GM12801 (cell line): ENCODE data around the gene FRY.

Source experiments
- CTCF ChIP-seq: IDR thresholded peaks from one replicate; pipeline ENCODE4 v1.5.1; 2011; ENCODE audit warnings: control low read depth; ENCODE audit not compliant: insufficient read length; ENCODE audit errors: extremely low read depth

The FRY gene

DNA sequence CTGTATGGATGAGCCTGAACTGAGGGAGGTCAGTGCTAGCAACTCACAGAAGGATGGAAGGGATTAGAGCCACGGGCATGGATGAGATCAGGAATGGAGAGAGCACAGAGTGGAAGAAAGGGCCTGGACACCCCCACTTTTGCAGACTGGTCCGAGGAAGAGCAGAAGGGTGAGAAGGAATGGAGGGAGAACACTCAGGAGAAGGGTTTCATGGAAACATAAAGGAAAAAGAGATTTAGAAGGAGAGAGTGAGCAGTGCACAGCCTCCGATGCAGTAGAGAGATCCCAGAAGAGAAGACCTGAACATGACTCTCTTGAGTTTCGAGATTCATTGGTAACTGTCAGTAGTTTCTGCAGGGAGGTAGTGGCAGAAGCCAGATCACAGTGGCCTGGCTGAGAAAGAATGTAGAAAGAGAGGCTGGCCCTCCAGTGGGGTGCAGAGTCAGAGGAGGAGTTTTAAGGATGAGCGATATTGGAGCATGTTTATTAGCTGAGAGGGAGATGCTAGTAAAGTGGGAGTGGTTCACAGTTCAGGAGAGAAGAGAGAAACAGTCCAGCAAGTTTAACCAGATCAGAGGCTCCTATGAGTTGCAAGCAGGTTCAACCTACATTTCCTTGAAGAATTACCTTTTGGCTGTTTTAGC, 174.6 kb downstream of the FRY start:
- TF ChIP-seq CTCF: no peak

DNA sequence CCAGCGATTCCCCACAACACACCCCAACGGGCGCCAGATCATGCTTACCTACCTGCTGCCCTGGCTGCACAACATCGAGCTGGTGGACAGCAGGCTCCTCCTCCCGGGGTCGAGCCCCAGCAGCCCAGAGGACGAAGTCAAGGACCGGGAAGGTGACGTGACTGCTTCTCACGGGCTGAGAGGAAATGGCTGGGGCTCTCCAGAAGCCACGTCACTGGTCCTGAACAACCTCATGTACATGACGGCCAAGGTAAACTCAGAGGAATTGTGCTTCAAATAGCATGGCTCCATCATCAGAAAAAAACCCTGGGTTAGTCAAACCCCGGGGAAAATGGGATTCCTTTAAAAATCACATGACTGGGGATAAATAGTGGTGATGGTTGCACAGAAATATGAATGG, 177.3 kb downstream of the FRY start:
- no peak for TF ChIP-seq CTCF

- TF ChIP-seq CTCF: no peak
Measured at GRCh38 chr13:32209652-32210051, 178.1 kb downstream of the FRY start.

GRCh38 chr13:32210101-32210500, 178.5 kb downstream of the FRY start:
- TF ChIP-seq CTCF: no peak

GRCh38 chr13:32211813-32212212, 180.2 kb downstream of the FRY start:
- no peak for TF ChIP-seq CTCF

DNA sequence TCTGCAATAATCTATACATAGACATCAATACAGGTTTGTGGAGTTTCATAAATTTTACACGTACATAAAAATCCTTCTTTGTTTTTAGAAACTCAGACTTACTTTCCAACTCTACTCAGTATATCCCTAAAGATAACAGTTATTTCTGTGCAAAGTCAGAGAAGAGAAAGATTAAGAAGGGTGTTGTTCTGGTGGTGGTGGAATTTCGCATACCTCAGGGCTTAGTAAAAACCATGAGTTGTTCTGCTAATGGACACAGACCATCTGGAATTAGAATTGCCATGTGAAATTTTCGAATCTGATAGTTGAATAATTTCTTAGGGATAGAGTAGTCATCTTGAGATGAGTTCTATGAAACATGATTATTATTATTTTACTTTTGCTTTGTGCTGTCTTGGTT, 180.8 kb downstream of the FRY start:
- TF ChIP-seq CTCF: no peak

DNA sequence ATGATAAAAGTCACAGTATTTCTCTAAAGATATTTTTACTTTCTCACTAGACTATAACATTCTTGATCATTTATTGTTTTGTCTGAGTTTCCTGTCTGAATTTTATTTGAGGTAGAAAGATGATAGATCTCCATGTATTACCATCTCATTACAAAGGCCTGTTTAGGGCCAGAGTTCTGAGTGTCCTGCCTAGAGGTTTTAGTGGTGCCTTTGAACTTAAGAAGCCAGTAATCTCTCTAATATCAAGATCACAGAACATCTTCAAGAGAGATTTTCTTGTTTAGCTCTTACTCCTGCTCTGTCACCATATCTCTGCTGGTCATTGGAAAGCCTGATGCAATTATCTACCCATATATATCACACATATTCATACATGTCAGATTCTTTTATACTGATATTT, 182.1 kb downstream of the FRY start:
- no peak for TF ChIP-seq CTCF
